GM12875 (cell line): ENCODE results near the gene MPZL1.

Experiments
- H3K4me3 ChIP-seq: one replicate; pipeline ENCODE4 v1.5.1; 2011; ENCODE audit warnings: low read depth, low read length, control low read depth
- CTCF ChIP-seq: IDR thresholded peaks from 2 replicates; pipeline ENCODE4 v1.5.1; 2011; ENCODE audit warnings: low read depth, mild to moderate bottlenecking, control low read depth, inconsistent platforms, low read length, moderate library complexity, borderline replicate concordance; ENCODE audit not compliant: insufficient read depth

Gene MPZL1

GRCh38 chr1:167721617-167722151 is at the start of gene MPZL1:
TSS of gene MPZL1 (plus strand) at chr1:167721982. CDS start at chr1:167722152, 170 bp downstream.
- peak within 1 kb of the TSS; percentile 77 for H3K4me3 ChIP-seq
- TF ChIP-seq CTCF = no peak

- no peak for TF ChIP-seq CTCF
- H3K4me3 ChIP-seq = no peak overlapping the region
Observed at GRCh38 chr1:167672831-167673230, 49.0 kb upstream of the MPZL1 start.

- H3K4me3 ChIP-seq = no peak overlapping the region
- no peak for TF ChIP-seq CTCF
Observed at GRCh38 chr1:167673265-167673664, 48.5 kb upstream of the MPZL1 start.

GRCh38 chr1:167674156-167674555 is 47.6 kb upstream of the MPZL1 start:
- no peak for TF ChIP-seq CTCF

GRCh38 chr1:167675440-167675839 is 46.3 kb upstream of the MPZL1 start:
- H3K4me3 ChIP-seq = no peak overlapping the region

More at GRCh38 chr1:167674156-167674555, 47.6 kb upstream of the MPZL1 start:
- H3K4me3 ChIP-seq = no peak overlapping the region

GRCh38 chr1:167676205-167676915 is 45.4 kb upstream of the MPZL1 start:
- H3K4me3 ChIP-seq = no peak overlapping the region

More at GRCh38 chr1:167675440-167675839, 46.3 kb upstream of the MPZL1 start:
- no peak for TF ChIP-seq CTCF

More at GRCh38 chr1:167676205-167676915, 45.4 kb upstream of the MPZL1 start:
- TF ChIP-seq CTCF = no peak
